SK-N-SH treated with all-trans-retinoic acid at 6 μM for 48 hours (cell line): Measurements from ENCODE around the gene SETD3.

Experiments used
- ATAC-seq: fragments of 200-7000 bp; cut with Tn5 transposase; 3 replicates; pipeline ENCODE4 v1.9.1; 2020; ENCODE audit warnings: mild to moderate bottlenecking, moderate library complexity
- ARNTL ChIP-seq: fragments of 450-650 bp; formaldehyde crosslinking; IDR thresholded peaks from 2 replicates; pipeline ENCODE4 v1.5.0; 2020; ENCODE audit warnings: low read depth, mild to moderate bottlenecking, moderate library complexity, borderline replicate concordance
- BACH2 ChIP-seq: fragments of 250-450 bp; sonication (Bioruptor Pico); IDR thresholded peaks from 2 replicates; pipeline ENCODE4 v1.9.0; 2021; ENCODE audit warnings: mild to moderate bottlenecking, borderline replicate concordance
- CREB5 ChIP-seq: fragments of 250-450 bp; sonication (Bioruptor Pico); IDR thresholded peaks from 2 replicates; pipeline ENCODE4 v1.5.1; 2020; ENCODE audit warnings: low read depth, mild to moderate bottlenecking, moderate library complexity
- CSDC2 ChIP-seq: fragments of 250-450 bp; sonication (Bioruptor Pico); IDR thresholded peaks from 2 replicates; pipeline ENCODE4 v1.5.0; 2020; ENCODE audit warnings: mild to moderate bottlenecking, moderate library complexity
- ESRRG ChIP-seq: fragments of 250-450 bp; sonication (Bioruptor Pico); IDR thresholded peaks from 2 replicates; pipeline ENCODE4 v1.6.1; 2021; ENCODE audit warnings: mild to moderate bottlenecking
- GLIS3 ChIP-seq: fragments of 250-450 bp; sonication (Bioruptor Pico); IDR thresholded peaks from 2 replicates; pipeline ENCODE4 v1.5.0; 2020; ENCODE audit warnings: mild to moderate bottlenecking, moderate library complexity
- ISL1 ChIP-seq: fragments of 250-450 bp; sonication (Bioruptor Pico); IDR thresholded peaks from 2 replicates; pipeline ENCODE4 v2.1.2; 2022; ENCODE audit warnings: mild to moderate bottlenecking, moderate library complexity
- OSR1 ChIP-seq: fragments of 250-450 bp; sonication (Bioruptor Pico); IDR thresholded peaks from 2 replicates; pipeline ENCODE4 v1.8.0; 2022; ENCODE audit warnings: moderate library complexity, mild to moderate bottlenecking, inconsistent platforms
- POU6F1 ChIP-seq: fragments of 250-450 bp; sonication (Bioruptor Pico); IDR thresholded peaks from 2 replicates; pipeline ENCODE4 v1.8.0; 2021; ENCODE audit warnings: low read depth, mild to moderate bottlenecking, moderate library complexity, borderline replicate concordance
- PPARA ChIP-seq: fragments of 250-450 bp; sonication (Bioruptor Pico); IDR thresholded peaks from 2 replicates; pipeline ENCODE4 v1.5.0; 2020; ENCODE audit warnings: mild to moderate bottlenecking, borderline replicate concordance
- RARB ChIP-seq: fragments of 250-450 bp; sonication (Bioruptor Pico); IDR thresholded peaks from 2 replicates; pipeline ENCODE4 v1.8.0; 2021; ENCODE audit warnings: mild to moderate bottlenecking, moderate library complexity
- TOX ChIP-seq: fragments of 250-450 bp; sonication (Bioruptor Pico); IDR thresholded peaks from 2 replicates; pipeline ENCODE4 v1.8.0; 2021; ENCODE audit warnings: mild to moderate bottlenecking, moderate library complexity, borderline replicate concordance
- ZC3H10 ChIP-seq: fragments of 250-450 bp; sonication (Bioruptor Pico); IDR thresholded peaks from 2 replicates; pipeline ENCODE4 v1.5.1; 2021; ENCODE audit warnings: mild to moderate bottlenecking, moderate library complexity
- ZFP3 ChIP-seq: fragments of 250-450 bp; sonication (Bioruptor Pico); IDR thresholded peaks from 2 replicates; pipeline ENCODE4 v1.5.0; 2020; ENCODE audit warnings: mild to moderate bottlenecking, moderate library complexity
- ZFP30 ChIP-seq: fragments of 450-650 bp; formaldehyde crosslinking; IDR thresholded peaks from 2 replicates; pipeline ENCODE4 v1.5.0; 2022; ENCODE audit warnings: mild to moderate bottlenecking, moderate library complexity
- ZNF565 ChIP-seq: fragments of 450-650 bp; formaldehyde crosslinking; conservative IDR thresholded peaks from 2 replicates; pipeline ENCODE4 v1.5.0; 2020; ENCODE audit warnings: low read depth, mild to moderate bottlenecking, moderate library complexity
- ZNF70 ChIP-seq: fragments of 450-650 bp; formaldehyde crosslinking; IDR thresholded peaks from 2 replicates; pipeline ENCODE4 v1.5.0; 2020; ENCODE audit warnings: mild to moderate bottlenecking, moderate library complexity
- ZNF8 ChIP-seq: fragments of 450-650 bp; formaldehyde crosslinking; IDR thresholded peaks from 2 replicates; pipeline ENCODE4 v1.5.0; 2020; ENCODE audit warnings: mild to moderate bottlenecking, moderate library complexity
- TF ChIP-seq, protein P1 (sequence below): fragments of 250-450 bp; sonication (Bioruptor Pico); IDR thresholded peaks from 2 replicates; pipeline ENCODE4 v1.5.1; 2021; ENCODE audit warnings: mild to moderate bottlenecking, moderate library complexity
- TF ChIP-seq, protein P2 (sequence below): fragments of 250-450 bp; sonication (Bioruptor Pico); IDR thresholded peaks from 2 replicates; pipeline ENCODE4 v1.5.0; 2020; ENCODE audit warnings: mild to moderate bottlenecking, moderate library complexity

SETD3 gene

GRCh38 chr14:99357151-99357915 is 123.3 kb downstream of the SETD3 start:
- ATAC-seq: no peak
- TF ChIP-seq POU6F1 (CRISPR knock-in tag) (no peak), RARB (CRISPR knock-in tag) (no peak), ZC3H10 (CRISPR knock-in tag) (no peak), BACH2 (no peak), ARNTL (CRISPR knock-in tag) (no peak), TOX (no peak)

- TF ChIP-seq, protein P1, sequence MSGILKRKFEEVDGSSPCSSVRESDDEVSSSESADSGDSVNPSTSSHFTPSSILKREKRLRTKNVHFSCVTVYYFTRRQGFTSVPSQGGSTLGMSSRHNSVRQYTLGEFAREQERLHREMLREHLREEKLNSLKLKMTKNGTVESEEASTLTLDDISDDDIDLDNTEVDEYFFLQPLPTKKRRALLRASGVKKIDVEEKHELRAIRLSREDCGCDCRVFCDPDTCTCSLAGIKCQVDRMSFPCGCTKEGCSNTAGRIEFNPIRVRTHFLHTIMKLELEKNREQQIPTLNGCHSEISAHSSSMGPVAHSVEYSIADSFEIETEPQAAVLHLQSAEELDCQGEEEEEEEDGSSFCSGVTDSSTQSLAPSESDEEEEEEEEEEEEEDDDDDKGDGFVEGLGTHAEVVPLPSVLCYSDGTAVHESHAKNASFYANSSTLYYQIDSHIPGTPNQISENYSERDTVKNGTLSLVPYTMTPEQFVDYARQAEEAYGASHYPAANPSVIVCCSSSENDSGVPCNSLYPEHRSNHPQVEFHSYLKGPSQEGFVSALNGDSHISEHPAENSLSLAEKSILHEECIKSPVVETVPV (CRISPR knock-in tag): no peak
- TF ChIP-seq ZFP3 (CRISPR knock-in tag): no peak
- TF ChIP-seq TOX: no peak
- TF ChIP-seq ZFP30: no peak
- TF ChIP-seq PPARA (CRISPR knock-in tag): no peak
- TF ChIP-seq CSDC2 (CRISPR knock-in tag): no peak
- TF ChIP-seq, protein P2, sequence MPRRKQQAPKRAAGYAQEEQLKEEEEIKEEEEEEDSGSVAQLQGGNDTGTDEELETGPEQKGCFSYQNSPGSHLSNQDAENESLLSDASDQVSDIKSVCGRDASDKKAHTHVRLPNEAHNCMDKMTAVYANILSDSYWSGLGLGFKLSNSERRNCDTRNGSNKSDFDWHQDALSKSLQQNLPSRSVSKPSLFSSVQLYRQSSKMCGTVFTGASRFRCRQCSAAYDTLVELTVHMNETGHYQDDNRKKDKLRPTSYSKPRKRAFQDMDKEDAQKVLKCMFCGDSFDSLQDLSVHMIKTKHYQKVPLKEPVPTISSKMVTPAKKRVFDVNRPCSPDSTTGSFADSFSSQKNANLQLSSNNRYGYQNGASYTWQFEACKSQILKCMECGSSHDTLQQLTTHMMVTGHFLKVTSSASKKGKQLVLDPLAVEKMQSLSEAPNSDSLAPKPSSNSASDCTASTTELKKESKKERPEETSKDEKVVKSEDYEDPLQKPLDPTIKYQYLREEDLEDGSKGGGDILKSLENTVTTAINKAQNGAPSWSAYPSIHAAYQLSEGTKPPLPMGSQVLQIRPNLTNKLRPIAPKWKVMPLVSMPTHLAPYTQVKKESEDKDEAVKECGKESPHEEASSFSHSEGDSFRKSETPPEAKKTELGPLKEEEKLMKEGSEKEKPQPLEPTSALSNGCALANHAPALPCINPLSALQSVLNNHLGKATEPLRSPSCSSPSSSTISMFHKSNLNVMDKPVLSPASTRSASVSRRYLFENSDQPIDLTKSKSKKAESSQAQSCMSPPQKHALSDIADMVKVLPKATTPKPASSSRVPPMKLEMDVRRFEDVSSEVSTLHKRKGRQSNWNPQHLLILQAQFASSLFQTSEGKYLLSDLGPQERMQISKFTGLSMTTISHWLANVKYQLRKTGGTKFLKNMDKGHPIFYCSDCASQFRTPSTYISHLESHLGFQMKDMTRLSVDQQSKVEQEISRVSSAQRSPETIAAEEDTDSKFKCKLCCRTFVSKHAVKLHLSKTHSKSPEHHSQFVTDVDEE (CRISPR knock-in tag): no peak
- no peak for TF ChIP-seq BACH2
- TF ChIP-seq ZNF8: no peak
- TF ChIP-seq ISL1 (CRISPR knock-in tag): no peak
- TF ChIP-seq ZNF70 (CRISPR knock-in tag): no peak
- ATAC-seq: no peak
Observed at GRCh38 chr14:99356031-99356608, 124.5 kb downstream of the SETD3 start.

- no peak for TF ChIP-seq ZNF8
- TF ChIP-seq ARNTL (CRISPR knock-in tag): no peak
- no peak for TF ChIP-seq BACH2
- TF ChIP-seq PPARA (CRISPR knock-in tag): no peak
- no peak for TF ChIP-seq ZNF70 (CRISPR knock-in tag)
- TF ChIP-seq ESRRG (CRISPR knock-in tag): no peak
- TF ChIP-seq ISL1 (CRISPR knock-in tag): no peak
- no peak for TF ChIP-seq ZFP3 (CRISPR knock-in tag)
- no peak for TF ChIP-seq OSR1 (CRISPR knock-in tag)
- TF ChIP-seq GLIS3: no peak
- TF ChIP-seq ZC3H10 (CRISPR knock-in tag): no peak
- no peak for TF ChIP-seq ZNF565
- TF ChIP-seq CSDC2 (CRISPR knock-in tag): no peak
- TF ChIP-seq CREB5 (CRISPR knock-in tag): no peak
- TF ChIP-seq ZFP30: no peak
- no peak for ATAC-seq
Observed at GRCh38 chr14:99354166-99354875, 126.3 kb downstream of the SETD3 start.
